GM18520 (cell line): ENCODE measurements around the gene SPG11.
"Not testable (repeated sequence)": the region's sequence is repeated elsewhere in the genome, so short reads cannot be mapped to it uniquely, and the experiment has no call there.

Experiments
- ATAC-seq: cut with Tn5 transposase; IDR thresholded peaks from one replicate; pipeline ENCODE4 v1.9.1; 2021; ENCODE audit not compliant: unreplicated experiment

SPG11 gene

GRCh38 chr15:44568338-44568737, 95.1 kb downstream of the SPG11 start:
- no peak for ATAC-seq

GRCh38 chr15:44566155-44566540, 97.3 kb downstream of the SPG11 start:
- no peak for ATAC-seq

GRCh38 chr15:44565387-44566154, 97.9 kb downstream of the SPG11 start:
- ATAC-seq = no peak

GRCh38 chr15:44560926-44561325, 102.5 kb downstream of the SPG11 start:
- not testable (repeated sequence) for ATAC-seq

GRCh38 chr15:44554934-44555723, 108.3 kb downstream of the SPG11 start:
- no peak for ATAC-seq

GRCh38 chr15:44550734-44551133, 112.7 kb downstream of the SPG11 start:
- ATAC-seq = no peak

GRCh38 chr15:44550256-44550655, 113.2 kb downstream of the SPG11 start:
- ATAC-seq = no peak

GRCh38 chr15:44549152-44549551, 114.3 kb downstream of the SPG11 start:
- not testable (repeated sequence) for ATAC-seq

GRCh38 chr15:44545913-44546802, 117.3 kb downstream of the SPG11 start:
- ATAC-seq = peak; percentile 82

GRCh38 chr15:44544745-44545144, 118.7 kb downstream of the SPG11 start:
- not testable (repeated sequence) for ATAC-seq

GRCh38 chr15:44542596-44542995, 120.9 kb downstream of the SPG11 start:
- no peak for ATAC-seq

GRCh38 chr15:44541282-44541958, 122.0 kb downstream of the SPG11 start:
- ATAC-seq = no peak

GRCh38 chr15:44537735-44538240, 125.7 kb downstream of the SPG11 start:
- ATAC-seq = no peak

GRCh38 chr15:44536962-44537734, 126.3 kb downstream of the SPG11 start, which contains the start of gene EIF3J:
TSS of gene EIF3J (plus strand) at chr15:44537147. CDS start at chr15:44537195, 48 bp downstream.
- ATAC-seq = peak; percentile 79

- ATAC-seq = peak; percentile 63
Measured at GRCh38 chr15:44536302-44536961, 127.0 kb downstream of the SPG11 start.

GRCh38 chr15:44535523-44536301, 127.8 kb downstream of the SPG11 start:
- ATAC-seq = no peak

GRCh38 chr15:44535092-44535491, 128.4 kb downstream of the SPG11 start:
- ATAC-seq = no peak

GRCh38 chr15:44532689-44533088, 130.8 kb downstream of the SPG11 start:
- no peak for ATAC-seq
